Endothelial cell of umbilical vein (primary cell): ENCODE results near the gene NUB1. TPM values are rescaled to one million over a fixed set of nuclear protein-coding genes. Genes with fewer than 3 reads are reported as not detected.

Experiments used
- BruUV-seq: library from RNA; stranded (reverse); fragments of 400-500 nt; replicated peaks from 2 replicates; lab custom pipeline; 2021; lab: Mats Ljungman, UMichigan
- CTCF ChIA-PET: fragments of 300-600, 350-600 bp; sonication (Branson Sonifier 250); formaldehyde crosslinking; loops from one replicate; lab custom pipeline; 2021; ENCODE audit warnings: antibody characterized with exemption, inconsistent platforms; lab: Charles Lee
- POLR2A ChIA-PET: fragments of 300-600, 350-600 bp; sonication (Branson Sonifier 250); formaldehyde crosslinking; loops from one replicate; lab custom pipeline; 2021; ENCODE audit warnings: antibody characterized with exemption, inconsistent platforms; lab: Charles Lee
- DNase-seq: peaks from one replicate; pipeline ENCODE4 v3.0.0-alpha.2; 2011; ENCODE audit warnings: low read depth, low spot score
- FAIRE-seq: peaks from 2 replicates; lab custom pipeline; 2011; peaks lifted over from hg19 to GRCh38; lab: Jason Lieb, UNC
- H2AFZ ChIP-seq: 2 replicates; pipeline ENCODE4 v1.6.0; 2012; ENCODE audit warnings: low read depth, low read length, control low read depth, inconsistent platforms
- H3K27ac ChIP-seq: 2 replicates; pipeline ENCODE4 v1.5.1; 2011; ENCODE audit warnings: low read depth, mild to moderate bottlenecking, control low read depth, low read length, moderate library complexity; ENCODE audit not compliant: insufficient read depth
- H3K27me3 ChIP-seq, 2 experiments: 2 replicates each; pipeline versions ENCODE4 v1.6.0 to v1.6.1; 2011; ENCODE audit warnings: low read length in 2 of 2, mixed read lengths in 1 of 2; ENCODE audit not compliant: control insufficient read depth in 2 of 2, insufficient read depth in 2 of 2
- H3K36me3 ChIP-seq, 2 experiments: 2 replicates in 1 of 2; 3 replicates in 1 of 2; pipeline ENCODE4 v1.5.1; 2011; ENCODE audit warnings: low read length in 2 of 2, mild to moderate bottlenecking in 1 of 2, moderate library complexity in 1 of 2; ENCODE audit not compliant: control insufficient read depth in 2 of 2, insufficient read depth in 2 of 2; ENCODE audit errors: extremely low read depth in 1 of 2
- H3K4me1 ChIP-seq: 3 replicates; pipeline ENCODE4 v1.5.1; 2011; ENCODE audit warnings: mild to moderate bottlenecking, low read length; ENCODE audit not compliant: control insufficient read depth, insufficient read depth; ENCODE audit errors: extremely low read depth
- H3K4me2 ChIP-seq: 2 replicates; pipeline ENCODE4 v1.6.1; 2011; ENCODE audit warnings: low read length, control low read depth, mixed read lengths; ENCODE audit not compliant: insufficient read depth
- H3K4me3 ChIP-seq, 3 experiments: fragments of 200-600 bp in 1 of 3; sonication (generic), shearing (Covaris generic) in 1 of 3; replicated peaks in 1 of 3; 2 replicates each; pipeline ENCODE4 v1.5.1; 2011 to 2016; ENCODE audit warnings: control low read depth in 3 of 3, low read length in 3 of 3, mild to moderate bottlenecking in 2 of 3, inconsistent platforms in 1 of 3, low read depth in 1 of 3, moderate library complexity in 1 of 3; ENCODE audit not compliant: insufficient read depth in 1 of 3
- H3K79me2 ChIP-seq: 2 replicates; pipeline ENCODE4 v1.6.0; 2012; ENCODE audit warnings: low read length, inconsistent platforms; ENCODE audit not compliant: control insufficient read depth, insufficient read depth
- H3K9ac ChIP-seq: replicated peaks from 2 replicates; pipeline ENCODE3; 2011; ENCODE audit warnings: low read length, control low read depth; ENCODE audit not compliant: insufficient read depth; ENCODE audit errors: extremely low read depth
- H3K9me1 ChIP-seq: replicated peaks from 3 replicates; pipeline ENCODE4 v1.6.0; 2011; ENCODE audit warnings: mild to moderate bottlenecking, low read length; ENCODE audit not compliant: control insufficient read depth, insufficient read depth; ENCODE audit errors: extremely low read depth
- H3K9me3 ChIP-seq: replicated peaks from 2 replicates; pipeline ENCODE4 v1.5.1; 2012; ENCODE audit warnings: low read length, inconsistent platforms; ENCODE audit not compliant: control insufficient read depth, insufficient read depth
- H4K20me1 ChIP-seq: replicated peaks from 2 replicates; pipeline ENCODE3; 2011; ENCODE audit warnings: mild to moderate bottlenecking, low read length; ENCODE audit not compliant: control insufficient read depth, insufficient read depth; ENCODE audit errors: extremely low read depth
- CTCF ChIP-seq, 2 donors: IDR thresholded peaks; 1 replicate in 1 of 2; 2 replicates in 1 of 2; pipeline ENCODE4 v1.5.1; 2011; ENCODE audit warnings: low read length in 2 of 2, mild to moderate bottlenecking in 2 of 2, moderate library complexity in 2 of 2, control low read depth in 1 of 2, inconsistent platforms in 1 of 2, low read depth in 1 of 2; ENCODE audit not compliant: insufficient read depth in 1 of 2; ENCODE audit errors: extremely low read depth in 1 of 2
- EZH2 ChIP-seq: IDR thresholded peaks from 2 replicates; pipeline ENCODE4 v1.6.1; 2012; ENCODE audit warnings: borderline replicate concordance, low read depth, mild to moderate bottlenecking, moderate library complexity, low read length, inconsistent platforms; ENCODE audit not compliant: severe bottlenecking
- FOS ChIP-seq: IDR thresholded peaks from 2 replicates; pipeline ENCODE4 v1.6.1; 2011; ENCODE audit warnings: mild to moderate bottlenecking, low read length, moderate library complexity, borderline replicate concordance; ENCODE audit not compliant: insufficient read depth
- GATA2 ChIP-seq: IDR thresholded peaks from 2 replicates; pipeline ENCODE4 v1.7.0; 2011; ENCODE audit warnings: low read depth, mild to moderate bottlenecking, moderate library complexity, mixed read lengths, low read length; ENCODE audit not compliant: insufficient read length, insufficient read depth
- JUN ChIP-seq: IDR thresholded peaks from 2 replicates; pipeline ENCODE4 v1.6.1; 2011; ENCODE audit warnings: borderline replicate concordance, low read depth; ENCODE audit not compliant: insufficient read length, insufficient read depth
- MAX ChIP-seq: IDR thresholded peaks from 2 replicates; pipeline ENCODE4 v1.6.1; 2011; ENCODE audit not compliant: insufficient read depth, insufficient read length
- MYC ChIP-seq: IDR thresholded peaks from one replicate; pipeline ENCODE4 v1.6.1; 2011; ENCODE audit warnings: mild to moderate bottlenecking, low read depth, low read length
- POLR2A ChIP-seq: IDR thresholded peaks from 2 replicates; pipeline ENCODE4 v1.6.1; 2012; ENCODE audit warnings: low read depth, mild to moderate bottlenecking, control low read depth, low read length
- POLR2AphosphoS5 ChIP-seq: IDR thresholded peaks from 2 replicates; pipeline ENCODE4 v1.6.1; 2012; ENCODE audit warnings: low read depth, mild to moderate bottlenecking, control low read depth, low read length, moderate library complexity; ENCODE audit not compliant: insufficient read depth
- dilution Hi-C: fragments of 300-500 bp; cut with MboI; formaldehyde crosslinking; loops from one replicate; pipeline ENCODE4 v1.15.0; 2019; ENCODE audit warnings: low sequenced_read_pairs; ENCODE audit not compliant: extremely low pct_ligation_motif_present
- intact Hi-C: fragments of 100-400 bp; cut with micrococcal nuclease; formaldehyde crosslinking; loops from one replicate; pipeline ENCODE4 v1.10.0; 2022
- polyA plus RNA-seq, 4 experiments: library from polyadenylated mRNA; depleted of rRNA in 3 of 4; stranded (reverse) in 3 of 4; unstranded in 1 of 4; fragments of >200 nt; gene quantifications; 2 replicates each; pipeline versions ENCODE4 v1.2.1 to v1.2.3, GENCODE V29; 2011 to 2012; ENCODE audit warnings: missing spikeins in 1 of 4
- total RNA-seq: library from RNA; stranded (reverse); gene quantifications from 2 replicates; pipeline ENCODE4 v1.2.3, GENCODE V29; 2021

Gene NUB1
- total and polyA plus RNA-seq, 2 donors (not counting 3 experiments of a cell fraction or from before 2014, with no cell fraction given): 28.0 to 46.2 TPM

- Histone ChIP-seq H3K9ac (no peak overlapping the region), H3K27me3 (no peaks in the 10 kb centered on the region), H3K27ac (no peak overlapping the region), H2AFZ (no peak overlapping the region), H3K4me1 (no peaks in the 10 kb centered on the region), H4K20me1 (no peaks in the 10 kb centered on the region), H3K4me2 (no peak overlapping the region), H3K79me2 (no peaks in the 10 kb centered on the region), H3K36me3 (peaks cover 3 to 5% of the 10 kb centered on the region in 2 experiments), H3K9me1 (no peaks in the 10 kb centered on the region), H3K4me3 (no peak overlapping the region), H3K9me3 (no peaks in the 10 kb centered on the region)
- BruUV-seq: no TSS peak
- dilution Hi-C loops (no loop called here), intact Hi-C loops (loop anchor here (5.0 kb wide), 1 partner anchor 781 kb away; no protein-coding TSS in a partner anchor)
- CTCF ChIA-PET: interaction anchor here (0.8 to 4.0 kb wide), 6 partner anchors 14 to 394 kb away, joined by 3 to 96 read pairs (median 5); no protein-coding TSS in a partner anchor
- POLR2A ChIA-PET: no interaction called here
- TF ChIP-seq POLR2AphosphoS5 (no peak), GATA2 (no peak), MYC (no peak), JUN (no peak), CTCF (IDR thresholded peaks at IDR 0.05; ENCODE audit: extremely low read depth in 1 of 2, insufficient read depth in 1 of 2, low read depth in 1 of 2, low read length in 2 of 2) (no peak), FOS (no peak), POLR2A (no peak), EZH2 (no peak), MAX (no peak)
- FAIRE-seq (no peak), DNase-seq (no peak)
These were observed 24.7 kb downstream of the NUB1 start for GRCh38 chr7:151366166-151366879.
